Activated CD4-positive, alpha-beta memory T cell treated with anti-CD3 and anti-CD28 coated beads for 36 hours (primary cell): ENCODE data around the gene IFITM2. TPM values are rescaled to one million over a fixed set of nuclear protein-coding genes. Genes with fewer than 3 reads are reported as not detected.

Experiments
- CTCF ChIA-PET: fragments of 350-600 bp; sonication (Branson Sonifier 250); formaldehyde crosslinking; loops from one replicate; lab custom pipeline; 2021; ENCODE audit warnings: antibody characterized with exemption, inconsistent platforms; lab: Charles Lee
- POLR2A ChIA-PET: fragments of 350-600 bp; sonication (Branson Sonifier 250); formaldehyde crosslinking; loops from one replicate; lab custom pipeline; 2021; ENCODE audit warnings: antibody characterized with exemption; lab: Charles Lee
- DNase-seq: peaks from one replicate; pipeline ENCODE4 v3.0.0-alpha.2; 2020
- H3K27ac Mint-ChIP-seq: one replicate; pipeline ENCODE4 v1.8.0; 2021; ENCODE audit warnings: mixed read lengths
- H3K27me3 Mint-ChIP-seq: one replicate; pipeline ENCODE4 v1.8.0; 2021; ENCODE audit warnings: mixed read lengths
- H3K36me3 Mint-ChIP-seq: one replicate; pipeline ENCODE4 v1.8.0; 2021; ENCODE audit warnings: mixed read lengths
- H3K4me1 Mint-ChIP-seq: one replicate; pipeline ENCODE4 v1.8.0; 2021; ENCODE audit warnings: low read depth, mixed read lengths
- H3K4me3 Mint-ChIP-seq: one replicate; pipeline ENCODE4 v1.8.0; 2021; ENCODE audit warnings: mild to moderate bottlenecking, mixed read lengths
- H3K9me3 Mint-ChIP-seq: one replicate; pipeline ENCODE4 v1.8.0; 2021; ENCODE audit warnings: mixed read lengths
- intact Hi-C: fragments of 100-400 bp; cut with micrococcal nuclease; formaldehyde crosslinking; loops from one replicate; pipeline ENCODE4 v1.15.1; 2023
- total RNA-seq, 2 experiments: library from RNA; stranded (reverse); gene quantifications; one replicate each; pipeline ENCODE4 v1.2.3, GENCODE V29; 2021

IFITM2 gene
- total RNA-seq, 2 experiments from 2014 or later: 525 to 561 TPM

DNA sequence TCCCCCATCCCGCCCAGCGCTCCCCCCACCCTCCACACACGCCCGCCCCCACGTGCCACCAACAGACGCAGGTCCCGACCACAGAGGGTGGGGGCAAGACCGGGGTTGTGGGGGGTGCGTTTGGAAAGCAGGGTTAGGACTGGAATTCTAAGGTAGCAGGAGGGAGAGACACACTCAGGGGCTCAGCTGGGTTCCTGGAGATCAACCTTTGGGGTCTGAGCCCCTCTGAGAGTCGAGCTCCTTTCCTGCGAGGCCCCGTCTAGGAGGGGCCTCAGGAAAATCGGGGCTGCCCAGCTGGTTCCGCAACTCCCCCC lies 18.3 kb upstream of the IFITM2 start:
- POLR2A ChIA-PET: interaction anchor here (1.6 kb wide), 1 partner anchor 82 kb away, joined by 4 read pairs; the partner anchor contains the start of genes BET1L and RIC8A
- peaks cover 4% of the 10 kb centered on the region for H3K36me3 Mint-ChIP-seq

DNA sequence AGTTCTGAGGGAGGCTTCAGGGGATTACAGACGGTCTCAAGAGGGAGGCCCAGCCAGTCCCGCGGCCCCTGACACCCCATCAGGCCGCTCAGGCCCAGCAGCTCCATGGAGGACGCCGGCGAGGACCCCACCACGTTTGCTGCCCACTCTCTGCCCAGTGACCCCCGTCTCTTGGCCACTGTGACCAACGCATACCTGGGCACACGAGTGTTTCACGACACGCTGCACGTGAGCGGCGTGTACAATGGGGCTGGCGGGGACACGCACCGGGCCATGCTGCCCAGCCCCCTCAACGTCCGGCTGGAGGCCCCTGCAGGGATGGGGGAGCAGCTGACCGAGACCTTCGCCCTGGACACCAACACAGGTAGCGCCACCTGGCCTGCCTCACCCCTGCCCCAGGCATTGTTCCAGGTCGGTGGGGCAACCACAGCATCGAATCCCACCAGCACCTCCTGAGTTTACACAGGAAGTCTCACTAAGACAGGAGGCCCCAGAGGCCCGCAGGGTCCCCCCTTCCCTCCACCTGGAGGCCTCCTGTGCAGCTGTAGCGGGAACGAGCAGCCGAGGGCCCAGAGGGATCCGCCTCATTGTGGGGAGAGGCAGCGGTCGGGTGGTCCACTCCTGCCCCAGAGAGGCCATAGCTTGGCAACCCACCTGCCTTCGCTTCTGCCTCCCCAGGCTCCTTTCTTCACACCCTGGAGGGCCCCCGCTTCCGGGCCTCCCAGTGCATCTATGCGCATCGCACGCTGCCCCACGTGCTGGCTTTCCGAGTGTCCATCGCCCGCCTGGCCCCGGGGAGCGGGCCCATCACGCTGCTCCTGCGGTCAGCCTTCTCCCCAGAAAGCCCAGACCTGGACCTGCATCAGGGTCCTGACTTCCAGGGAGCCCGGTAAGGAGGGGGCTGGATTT lies 17.6 kb upstream of the IFITM2 start:
- peak; percentile 10 for DNase-seq
- intact Hi-C loops: loop anchor here (5.0 kb wide), 1 partner anchor 53 kb away; the partner anchor contains the start of genes PSMD13 and SIRT3
- H3K27ac Mint-ChIP-seq: peak overlapping the region; percentile 38

More for the DNA sequence above, 18.3 kb upstream of the IFITM2 start:
- CTCF ChIA-PET: interaction anchor here (0.8 to 1.3 kb wide), 2 partner anchors 21 to 38 kb away, joined by 3 read pairs; no protein-coding TSS in a partner anchor
- intact Hi-C loops: loop anchor here (5.0 kb wide), 1 partner anchor 52 kb away; the partner anchor contains the start of genes PSMD13 and SIRT3
- Mint-ChIP-seq H3K27ac (no peak overlapping the region), H3K9me3 (no peaks in the 10 kb centered on the region), H3K4me3 (peak overlapping the region; percentile 65), H3K27me3 (no peaks in the 10 kb centered on the region), H3K4me1 (peaks cover 24% of the 10 kb centered on the region)
- DNase-seq: peak; percentile 22

DNA sequence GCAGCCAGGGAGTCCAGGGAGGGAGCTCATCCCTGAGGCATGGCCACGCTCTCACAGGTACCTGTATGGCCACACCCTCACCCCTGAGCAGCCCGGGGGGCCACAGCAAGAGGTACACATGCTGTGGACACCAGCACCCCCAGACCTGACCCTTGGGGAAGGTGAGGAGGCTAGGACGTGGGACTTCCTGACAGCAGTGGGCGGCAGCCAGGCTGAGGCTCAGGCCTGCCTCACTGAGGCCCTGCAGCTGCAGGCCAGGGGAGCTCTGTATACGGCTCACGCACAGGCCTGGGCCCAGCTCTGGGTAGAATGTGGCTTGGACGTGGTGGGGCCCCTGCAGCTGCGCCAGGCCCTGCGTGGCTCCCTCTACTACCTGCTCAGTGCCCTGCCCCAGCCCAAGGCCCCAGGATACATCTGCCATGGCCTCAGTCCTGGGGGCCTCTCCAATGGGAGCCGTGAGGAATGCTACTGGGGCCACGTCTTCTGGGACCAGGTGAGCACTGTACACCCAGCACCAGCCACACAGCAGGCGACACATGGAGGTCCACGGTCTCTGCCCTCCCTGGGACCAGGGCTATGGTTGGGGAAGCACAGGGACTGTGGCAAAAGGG lies 16.9 kb upstream of the IFITM2 start:
- ChIA-PET CTCF (interaction anchor here (1.2 to 2.0 kb wide), 2 partner anchors 11 to 15 kb away, joined by 3 to 6 read pairs; no protein-coding TSS in a partner anchor), POLR2A (no interaction called here)
- Mint-ChIP-seq H3K4me3 (peak overlapping the region; percentile 41), H3K9me3 (no peaks in the 10 kb centered on the region), H3K36me3 (peaks cover 4% of the 10 kb centered on the region), H3K27ac (no peak overlapping the region), H3K4me1 (peaks cover 24% of the 10 kb centered on the region), H3K27me3 (no peaks in the 10 kb centered on the region)
- peak; percentile 10 for DNase-seq
- intact Hi-C loops: no loop called here

More for the DNA sequence above, 17.6 kb upstream of the IFITM2 start:
- Mint-ChIP-seq H3K36me3 (peaks cover 4% of the 10 kb centered on the region), H3K4me1 (peaks cover 24% of the 10 kb centered on the region), H3K9me3 (no peaks in the 10 kb centered on the region), H3K27me3 (no peaks in the 10 kb centered on the region), H3K4me3 (peak overlapping the region; percentile 65)
- ChIA-PET CTCF (interaction anchor here (1.2 to 1.3 kb wide), 2 partner anchors 10 to 39 kb away, joined by 3 read pairs; no protein-coding TSS in a partner anchor), POLR2A (no interaction called here)

DNA sequence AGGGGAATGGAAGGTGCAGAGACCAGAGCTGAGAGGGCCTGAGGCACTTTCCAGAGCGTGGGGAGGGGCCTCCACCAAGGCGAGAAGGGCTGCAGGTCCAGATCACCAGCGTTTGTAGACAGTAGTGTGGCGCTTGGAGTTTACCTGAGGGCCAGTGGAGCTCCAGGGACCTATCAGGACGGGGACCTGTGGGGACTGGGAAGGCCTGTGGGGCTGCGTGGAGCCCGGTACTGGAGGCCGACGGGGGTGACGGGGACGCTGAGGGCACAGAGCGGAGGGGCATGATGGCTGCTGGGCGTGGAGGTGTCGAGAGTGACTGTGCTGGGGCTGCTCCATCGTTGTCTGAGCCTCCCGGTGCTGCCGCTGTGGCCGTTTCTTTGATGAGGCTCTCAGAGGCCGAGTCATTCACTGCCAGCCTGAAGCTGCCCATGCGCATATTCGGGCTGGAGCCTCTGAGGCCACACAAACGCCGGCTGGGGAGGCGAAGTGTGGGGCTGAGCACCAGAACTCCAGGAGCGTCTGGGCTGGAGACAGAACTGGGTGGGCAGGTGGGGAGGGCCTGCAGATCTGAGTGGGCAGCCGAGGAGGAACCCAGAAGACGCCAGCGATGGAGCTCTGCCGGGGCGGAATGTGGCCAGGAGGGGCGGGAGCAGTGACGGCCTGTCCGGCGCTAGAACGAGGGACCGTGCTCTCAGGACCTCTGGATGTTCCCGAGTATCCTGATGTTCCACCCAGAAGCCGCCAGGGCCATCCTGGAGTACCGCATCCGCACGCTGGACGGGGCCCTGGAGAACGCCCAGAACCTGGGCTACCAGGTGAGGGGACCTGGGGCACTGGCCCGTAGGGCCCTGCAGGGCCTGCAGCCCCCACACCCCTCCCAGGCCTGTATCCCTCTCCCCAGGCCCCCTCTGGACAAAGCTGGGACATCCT lies 16.1 kb upstream of the IFITM2 start:
- POLR2A ChIA-PET: no interaction called here
- peaks cover 4% of the 10 kb centered on the region for H3K36me3 Mint-ChIP-seq
- CTCF ChIA-PET: interaction anchor here (1.2 to 2.0 kb wide), 2 partner anchors 12 to 14 kb away, joined by 3 to 6 read pairs; no protein-coding TSS in a partner anchor

DNA sequence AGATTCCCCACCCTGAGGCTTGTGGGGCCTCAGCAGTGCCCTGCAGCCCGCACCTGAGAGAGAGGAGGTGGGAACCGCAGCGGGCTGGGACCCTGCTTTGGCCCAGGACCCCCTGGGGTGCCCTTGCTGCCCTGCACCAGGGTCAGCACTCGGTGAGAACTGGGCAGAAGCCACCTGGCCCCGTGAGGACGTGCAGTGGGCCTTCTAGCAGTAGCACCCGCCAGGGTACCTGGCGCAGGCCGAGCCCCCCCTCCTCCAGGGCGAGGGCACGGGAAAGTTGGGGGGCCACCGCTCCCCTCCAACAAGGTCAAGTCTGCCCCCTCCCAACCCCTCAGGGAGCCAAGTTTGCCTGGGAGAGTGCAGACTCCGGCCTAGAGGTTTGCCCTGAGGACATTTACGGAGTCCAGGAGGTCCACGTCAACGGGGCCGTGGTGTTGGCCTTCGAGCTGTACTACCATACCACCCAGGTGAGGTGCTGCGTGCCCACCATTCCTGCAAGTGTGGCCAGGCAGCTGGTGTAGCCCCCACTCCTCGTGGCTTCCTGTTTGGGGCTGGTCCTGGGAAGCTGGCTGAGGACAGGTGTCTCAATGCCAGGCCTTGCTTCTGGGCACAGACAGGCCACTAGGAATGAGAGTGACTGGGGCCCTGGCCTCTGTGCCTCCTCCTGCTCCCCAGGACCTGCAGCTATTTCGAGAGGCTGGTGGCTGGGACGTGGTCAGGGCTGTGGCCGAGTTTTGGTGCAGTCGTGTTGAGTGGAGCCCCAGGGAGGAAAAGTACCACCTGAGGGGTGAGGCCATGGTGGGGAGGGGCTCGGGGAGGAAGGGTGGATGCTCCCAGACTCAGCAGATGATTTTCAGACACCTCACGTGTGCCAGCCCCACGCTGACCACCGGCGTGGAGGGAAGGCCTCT lies 15.2 kb upstream of the IFITM2 start:
- Mint-ChIP-seq H3K9me3 (no peaks in the 10 kb centered on the region), H3K27ac (no peak overlapping the region), H3K27me3 (no peaks in the 10 kb centered on the region), H3K4me1 (peaks cover 20% of the 10 kb centered on the region), H3K4me3 (no peak overlapping the region), H3K36me3 (peaks cover 4% of the 10 kb centered on the region)
- intact Hi-C loops: no loop called here
- DNase-seq: no peak
- CTCF ChIA-PET: interaction anchor here (2.0 kb wide), 1 partner anchor 13 kb away, joined by 6 read pairs; no protein-coding TSS in a partner anchor
- POLR2A ChIA-PET: no interaction called here

More for the DNA sequence above, 16.1 kb upstream of the IFITM2 start:
- no peaks in the 10 kb centered on the region for H3K27me3 Mint-ChIP-seq
- intact Hi-C loops: no loop called here
- no peaks in the 10 kb centered on the region for H3K9me3 Mint-ChIP-seq
- H3K4me1 Mint-ChIP-seq: peaks cover 24% of the 10 kb centered on the region
- peak overlapping the region; percentile 10 for H3K27ac Mint-ChIP-seq
- H3K4me3 Mint-ChIP-seq: peak overlapping the region; percentile 7
- DNase-seq: no peak

DNA sequence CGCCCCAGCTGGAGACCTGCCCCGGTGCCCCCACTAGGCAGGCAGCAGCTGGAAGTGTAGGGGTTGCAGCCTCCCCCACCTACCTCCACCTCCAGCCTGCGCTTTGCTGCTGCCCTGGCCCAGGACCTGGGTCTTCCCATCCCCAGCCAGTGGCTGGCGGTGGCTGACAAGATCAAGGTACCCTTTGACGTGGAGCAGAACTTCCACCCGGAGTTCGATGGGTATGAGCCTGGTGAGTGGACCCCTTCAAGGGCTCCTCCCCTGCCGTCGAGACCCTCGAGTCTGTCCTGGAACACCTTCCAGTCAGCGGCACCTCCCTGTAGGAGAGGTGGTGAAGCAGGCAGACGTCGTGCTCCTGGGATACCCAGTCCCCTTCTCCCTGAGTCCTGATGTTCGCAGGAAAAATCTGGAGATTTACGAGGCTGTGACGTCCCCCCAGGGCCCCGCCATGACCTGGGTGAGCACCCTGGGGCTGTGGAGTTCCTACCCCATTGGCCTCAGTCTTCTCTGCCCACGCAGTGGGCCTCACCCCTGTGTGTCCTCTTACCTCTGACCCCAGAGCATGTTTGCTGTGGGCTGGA lies 14.3 kb upstream of the IFITM2 start:
- H3K4me1 Mint-ChIP-seq: peaks cover 17% of the 10 kb centered on the region
- no peaks in the 10 kb centered on the region for H3K36me3 Mint-ChIP-seq
- DNase-seq: no peak
- H3K4me3 Mint-ChIP-seq: no peak overlapping the region
- ChIA-PET CTCF (no interaction called here), POLR2A (no interaction called here)
- no peaks in the 10 kb centered on the region for H3K9me3 Mint-ChIP-seq
- intact Hi-C loops: no loop called here
- H3K27ac Mint-ChIP-seq: no peak overlapping the region
- no peaks in the 10 kb centered on the region for H3K27me3 Mint-ChIP-seq

DNA sequence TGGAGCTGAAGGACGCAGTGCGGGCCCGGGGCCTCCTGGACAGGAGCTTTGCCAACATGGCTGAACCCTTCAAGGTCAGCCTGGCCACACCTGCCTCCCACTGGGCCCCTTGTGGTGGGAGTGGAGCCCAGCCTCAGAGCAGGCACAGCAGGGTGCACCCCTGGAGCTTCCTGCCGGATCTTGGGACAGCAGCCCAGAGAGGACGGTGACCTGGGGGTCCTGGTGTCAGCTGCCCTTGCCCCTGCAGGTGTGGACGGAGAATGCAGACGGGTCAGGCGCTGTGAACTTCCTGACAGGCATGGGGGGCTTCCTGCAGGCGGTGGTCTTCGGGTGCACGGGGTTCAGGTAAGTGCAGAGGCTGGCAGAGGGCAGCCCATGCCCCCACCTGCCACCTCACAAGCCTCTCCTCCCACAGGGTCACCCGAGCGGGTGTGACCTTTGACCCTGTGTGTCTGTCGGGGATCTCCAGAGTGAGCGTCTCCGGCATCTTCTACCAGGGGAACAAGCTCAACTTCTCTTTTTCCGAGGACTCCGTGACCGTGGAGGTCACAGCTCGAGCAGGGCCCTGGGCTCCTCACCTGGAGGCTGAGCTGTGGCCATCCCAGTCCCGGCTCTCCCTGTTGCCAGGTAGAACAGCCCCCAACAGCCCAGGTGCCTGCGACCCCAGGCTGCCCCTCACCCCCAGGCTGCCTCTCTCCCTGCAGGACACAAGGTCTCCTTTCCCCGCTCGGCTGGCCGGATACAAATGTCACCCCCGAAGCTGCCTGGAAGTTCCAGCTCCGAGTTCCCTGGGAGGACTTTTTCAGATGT lies 13.6 kb upstream of the IFITM2 start:
- no peak for DNase-seq
- H3K9me3 Mint-ChIP-seq: no peaks in the 10 kb centered on the region
- H3K4me1 Mint-ChIP-seq: peaks cover 17% of the 10 kb centered on the region
- POLR2A ChIA-PET: no interaction called here
- no peak overlapping the region for H3K4me3 Mint-ChIP-seq
- H3K27me3 Mint-ChIP-seq: no peaks in the 10 kb centered on the region
- CTCF ChIA-PET: no interaction called here
- H3K27ac Mint-ChIP-seq: no peak overlapping the region
- intact Hi-C loops: no loop called here
- no peaks in the 10 kb centered on the region for H3K36me3 Mint-ChIP-seq

DNA sequence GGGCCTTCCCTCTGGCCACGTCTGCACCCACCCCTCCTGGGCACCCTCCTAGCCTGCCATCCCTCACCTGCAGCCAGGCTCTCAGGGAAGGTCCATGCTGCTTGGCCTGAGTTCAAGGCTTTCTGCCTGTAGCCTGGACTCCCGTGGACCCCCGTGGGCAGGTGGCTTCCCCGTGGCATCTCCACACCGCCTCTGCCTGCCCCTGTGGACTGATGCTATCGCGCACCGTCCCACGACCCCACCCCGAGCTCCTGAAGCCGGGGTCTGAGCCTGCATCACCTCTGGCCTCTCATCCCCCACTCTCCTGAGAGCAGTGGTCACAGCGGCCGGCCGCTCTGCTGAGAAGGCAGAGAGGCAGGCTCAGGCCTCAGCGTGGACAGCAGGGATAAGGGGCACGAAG lies 12.8 kb upstream of the IFITM2 start:
- intact Hi-C loops: no loop called here
- POLR2A ChIA-PET: no interaction called here
- CTCF ChIA-PET: no interaction called here
- Mint-ChIP-seq H3K9me3 (no peaks in the 10 kb centered on the region), H3K4me1 (peaks cover 16% of the 10 kb centered on the region), H3K36me3 (no peaks in the 10 kb centered on the region), H3K4me3 (no peak overlapping the region), H3K27me3 (peaks cover 1% of the 10 kb centered on the region), H3K27ac (no peak overlapping the region)
- no peak for DNase-seq

DNA sequence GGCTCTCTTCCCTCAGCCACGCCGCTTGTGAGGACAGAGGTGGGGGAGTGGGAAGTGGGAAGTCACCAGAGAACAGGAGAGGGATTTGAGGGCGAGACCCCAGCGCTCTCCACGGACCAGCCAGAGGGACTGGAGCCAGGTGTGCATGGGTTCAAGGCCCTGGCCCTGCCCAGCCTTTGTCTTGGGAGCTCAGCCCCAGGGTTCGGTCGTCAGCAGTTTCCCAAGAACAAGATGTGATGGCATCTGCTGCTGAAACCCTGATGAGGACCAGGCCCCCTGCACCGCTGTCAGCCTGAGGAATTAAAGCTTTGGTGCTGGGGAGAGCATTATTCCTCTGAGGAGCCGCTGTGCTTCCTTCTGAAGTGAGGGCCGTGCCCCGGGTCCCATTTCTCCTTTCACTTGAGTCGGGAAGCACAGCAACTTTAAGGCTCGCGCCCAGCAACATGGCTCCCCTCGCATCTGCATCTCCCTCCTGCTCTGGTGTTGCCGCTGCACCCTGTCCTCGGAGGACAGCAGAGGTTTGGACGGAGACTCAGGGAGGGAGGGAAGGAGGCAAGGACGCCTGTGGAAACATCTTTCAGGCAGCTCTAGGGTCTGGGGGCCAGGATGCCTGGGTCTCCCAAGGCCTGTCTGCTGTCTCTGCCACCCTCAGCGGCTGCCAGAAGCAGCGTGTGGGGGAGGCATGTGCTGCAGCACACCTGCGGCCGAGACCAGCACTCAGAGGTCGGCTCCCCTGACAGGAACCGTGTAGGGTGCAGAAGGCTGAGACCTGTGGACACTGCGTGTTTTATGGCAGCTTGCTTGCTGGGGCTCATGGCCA lies 12.1 kb upstream of the IFITM2 start:
- no peak overlapping the region for H3K27ac Mint-ChIP-seq
- CTCF ChIA-PET: no interaction called here
- no peaks in the 10 kb centered on the region for H3K9me3 Mint-ChIP-seq
- no peak overlapping the region for H3K4me3 Mint-ChIP-seq
- H3K36me3 Mint-ChIP-seq: no peaks in the 10 kb centered on the region
- H3K27me3 Mint-ChIP-seq: peaks cover 3% of the 10 kb centered on the region
- peaks cover 17% of the 10 kb centered on the region for H3K4me1 Mint-ChIP-seq
- POLR2A ChIA-PET: interaction anchor here (0.6 kb wide), 1 partner anchor 276 kb away, joined by 3 read pairs; no protein-coding TSS in a partner anchor
- DNase-seq: no peak
- intact Hi-C loops: no loop called here
